Liver (tissue), 3 donors: ENCODE measurements around the gene BCR.

Source experiments
- GABPA ChIP-seq, 2 donors: IDR thresholded peaks in 1 of 2; conservative IDR thresholded peaks in 1 of 2; 2 replicates each; pipeline ENCODE4 v1.6.1; 2016; ENCODE audit warnings: antibody characterized with exemption in 2 of 2, mild to moderate bottlenecking in 1 of 2, moderate library complexity in 1 of 2
- RXRA ChIP-seq, 2 donors: IDR thresholded peaks; 2 replicates each; pipeline ENCODE4 v1.6.1; 2017 to 2018; ENCODE audit warnings: antibody characterized with exemption in 2 of 2, mild to moderate bottlenecking in 1 of 2
- SP1 ChIP-seq: IDR thresholded peaks from 2 replicates; pipeline ENCODE4 v1.6.1; 2018; ENCODE audit warnings: antibody characterized with exemption, mild to moderate bottlenecking
- TAF1 ChIP-seq: conservative IDR thresholded peaks from 2 replicates; pipeline ENCODE4 v1.6.1; 2016; ENCODE audit warnings: antibody characterized with exemption, mild to moderate bottlenecking
- TF ChIP-seq, protein P1 (sequence below): fragments of 150-350 bp; IDR thresholded peaks from 2 replicates; pipeline ENCODE4 v1.5.1; 2017; ENCODE audit warnings: improper control_type of control experiment, low read depth, low read length; ENCODE audit not compliant: missing input control
- TF ChIP-seq, protein P2 (sequence below): IDR thresholded peaks from 2 replicates; pipeline ENCODE4 v1.6.1; 2016; ENCODE audit warnings: antibody characterized with exemption
- TF ChIP-seq, protein P3 (sequence below): IDR thresholded peaks from 2 replicates; pipeline ENCODE4 v1.6.1; 2016; ENCODE audit warnings: antibody characterized with exemption
- donor health status: healthy.
- donor health status: healthy.

DNA sequence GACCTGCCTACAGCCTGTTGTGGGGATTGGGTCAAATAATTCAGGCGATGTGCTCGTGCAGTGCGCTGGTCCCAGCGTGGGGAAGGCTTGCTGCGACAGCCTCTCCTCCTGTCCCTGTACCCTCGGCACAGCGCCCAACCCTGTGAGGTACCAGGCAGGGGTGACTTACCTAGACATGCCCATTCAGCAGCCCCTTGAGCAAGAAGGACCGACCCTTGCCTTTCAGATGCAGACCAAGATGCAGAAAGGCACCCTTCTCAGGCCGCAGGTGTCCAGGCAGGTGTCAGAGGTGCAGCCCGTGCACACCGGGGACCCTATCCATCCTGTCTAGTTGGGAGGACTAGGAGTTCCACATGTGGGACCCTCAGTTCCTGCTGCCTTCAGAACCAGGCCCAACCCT lies 102.7 kb downstream of the BCR start:
- TF ChIP-seq, protein P1, sequence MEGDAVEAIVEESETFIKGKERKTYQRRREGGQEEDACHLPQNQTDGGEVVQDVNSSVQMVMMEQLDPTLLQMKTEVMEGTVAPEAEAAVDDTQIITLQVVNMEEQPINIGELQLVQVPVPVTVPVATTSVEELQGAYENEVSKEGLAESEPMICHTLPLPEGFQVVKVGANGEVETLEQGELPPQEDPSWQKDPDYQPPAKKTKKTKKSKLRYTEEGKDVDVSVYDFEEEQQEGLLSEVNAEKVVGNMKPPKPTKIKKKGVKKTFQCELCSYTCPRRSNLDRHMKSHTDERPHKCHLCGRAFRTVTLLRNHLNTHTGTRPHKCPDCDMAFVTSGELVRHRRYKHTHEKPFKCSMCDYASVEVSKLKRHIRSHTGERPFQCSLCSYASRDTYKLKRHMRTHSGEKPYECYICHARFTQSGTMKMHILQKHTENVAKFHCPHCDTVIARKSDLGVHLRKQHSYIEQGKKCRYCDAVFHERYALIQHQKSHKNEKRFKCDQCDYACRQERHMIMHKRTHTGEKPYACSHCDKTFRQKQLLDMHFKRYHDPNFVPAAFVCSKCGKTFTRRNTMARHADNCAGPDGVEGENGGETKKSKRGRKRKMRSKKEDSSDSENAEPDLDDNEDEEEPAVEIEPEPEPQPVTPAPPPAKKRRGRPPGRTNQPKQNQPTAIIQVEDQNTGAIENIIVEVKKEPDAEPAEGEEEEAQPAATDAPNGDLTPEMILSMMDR, result no peak
- TF ChIP-seq RXRA (IDR thresholded peaks at IDR 0.05) (no peak), SP1 (no peak), TAF1 (no peak), GABPA (IDR thresholded peaks at IDR 0.05 in 1 of 2, conservative IDR thresholded peaks at IDR 0.05 in 1 of 2) (no peak)
- TF ChIP-seq, protein P2, sequence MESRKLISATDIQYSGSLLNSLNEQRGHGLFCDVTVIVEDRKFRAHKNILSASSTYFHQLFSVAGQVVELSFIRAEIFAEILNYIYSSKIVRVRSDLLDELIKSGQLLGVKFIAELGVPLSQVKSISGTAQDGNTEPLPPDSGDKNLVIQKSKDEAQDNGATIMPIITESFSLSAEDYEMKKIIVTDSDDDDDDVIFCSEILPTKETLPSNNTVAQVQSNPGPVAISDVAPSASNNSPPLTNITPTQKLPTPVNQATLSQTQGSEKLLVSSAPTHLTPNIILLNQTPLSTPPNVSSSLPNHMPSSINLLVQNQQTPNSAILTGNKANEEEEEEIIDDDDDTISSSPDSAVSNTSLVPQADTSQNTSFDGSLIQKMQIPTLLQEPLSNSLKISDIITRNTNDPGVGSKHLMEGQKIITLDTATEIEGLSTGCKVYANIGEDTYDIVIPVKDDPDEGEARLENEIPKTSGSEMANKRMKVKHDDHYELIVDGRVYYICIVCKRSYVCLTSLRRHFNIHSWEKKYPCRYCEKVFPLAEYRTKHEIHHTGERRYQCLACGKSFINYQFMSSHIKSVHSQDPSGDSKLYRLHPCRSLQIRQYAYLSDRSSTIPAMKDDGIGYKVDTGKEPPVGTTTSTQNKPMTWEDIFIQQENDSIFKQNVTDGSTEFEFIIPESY, result no peak
- TF ChIP-seq, protein P3, sequence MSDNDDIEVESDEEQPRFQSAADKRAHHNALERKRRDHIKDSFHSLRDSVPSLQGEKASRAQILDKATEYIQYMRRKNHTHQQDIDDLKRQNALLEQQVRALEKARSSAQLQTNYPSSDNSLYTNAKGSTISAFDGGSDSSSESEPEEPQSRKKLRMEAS, result no peak
